ENCODE measurements around the gene OR4N2.
"Not testable (repeated sequence)": the region's sequence is repeated elsewhere in the genome, so short reads cannot be mapped to it uniquely, and the experiment has no call there.

OR4N2 gene

GRCh38 chr14:19838433-19838832 is 34.9 kb downstream of the OR4N2 start:
- no peak for DNase-seq

- DNase-seq, result no peak
Measured at GRCh38 chr14:19851365-19851764, 47.8 kb downstream of the OR4N2 start.

- DNase-seq, result not testable (repeated sequence)
Measured at GRCh38 chr14:19866061-19866669, 62.6 kb downstream of the OR4N2 start.

- no peak for DNase-seq
Measured at GRCh38 chr14:19873178-19873577, 69.6 kb downstream of the OR4N2 start.

GRCh38 chr14:19874842-19875241 is 71.3 kb downstream of the OR4N2 start, which contains the start of gene OR4K2:
OR4K2 (plus strand) TSS chr14:19875142; CDS start chr14:19876268, 1,126 bp downstream.
- DNase-seq, result no peak

- DNase-seq, result no peak
Measured at GRCh38 chr14:19878029-19878642, 74.6 kb downstream of the OR4N2 start.
